Spleen (tissue), 7 donors: ENCODE results near the gene DISC1.

ENCODE experiments used
- POLR2A ChIP-seq, 3 donors: fragments of 450-650 bp; IDR thresholded peaks; one replicate each; pipeline ENCODE4 v1.5.1; 2017; ENCODE audit warnings: antibody characterized with exemption in 3 of 3, mild to moderate bottlenecking in 1 of 3
- TF ChIP-seq, protein P1 (sequence below), 11 experiments: fragments of 200-600 bp in 7 of 11; fragments of 450-650 bp in 4 of 11; sonication (generic) in 4 of 11; IDR thresholded peaks in 8 of 11; conservative IDR thresholded peaks in 3 of 11; 1 replicate in 7 of 11; 2 replicates in 4 of 11; pipeline versions ENCODE4 v1.4.0 to v1.8.0; 2016 to 2021; ENCODE audit warnings: antibody characterized with exemption in 11 of 11, inconsistent platforms in 4 of 11, mild to moderate bottlenecking in 1 of 11
- donor health status: DM: no; HTN: no; CAD: no; lungs with moderate emphysema.
- donor health status: DM: no; HTN: no; CAD: no.
- donor health status: DM: no; HTN: no; CAD: no.

- TF ChIP-seq, protein P1, sequence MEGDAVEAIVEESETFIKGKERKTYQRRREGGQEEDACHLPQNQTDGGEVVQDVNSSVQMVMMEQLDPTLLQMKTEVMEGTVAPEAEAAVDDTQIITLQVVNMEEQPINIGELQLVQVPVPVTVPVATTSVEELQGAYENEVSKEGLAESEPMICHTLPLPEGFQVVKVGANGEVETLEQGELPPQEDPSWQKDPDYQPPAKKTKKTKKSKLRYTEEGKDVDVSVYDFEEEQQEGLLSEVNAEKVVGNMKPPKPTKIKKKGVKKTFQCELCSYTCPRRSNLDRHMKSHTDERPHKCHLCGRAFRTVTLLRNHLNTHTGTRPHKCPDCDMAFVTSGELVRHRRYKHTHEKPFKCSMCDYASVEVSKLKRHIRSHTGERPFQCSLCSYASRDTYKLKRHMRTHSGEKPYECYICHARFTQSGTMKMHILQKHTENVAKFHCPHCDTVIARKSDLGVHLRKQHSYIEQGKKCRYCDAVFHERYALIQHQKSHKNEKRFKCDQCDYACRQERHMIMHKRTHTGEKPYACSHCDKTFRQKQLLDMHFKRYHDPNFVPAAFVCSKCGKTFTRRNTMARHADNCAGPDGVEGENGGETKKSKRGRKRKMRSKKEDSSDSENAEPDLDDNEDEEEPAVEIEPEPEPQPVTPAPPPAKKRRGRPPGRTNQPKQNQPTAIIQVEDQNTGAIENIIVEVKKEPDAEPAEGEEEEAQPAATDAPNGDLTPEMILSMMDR (IDR thresholded peaks at IDR 0.05 in 8 of 11, conservative IDR thresholded peaks at IDR 0.05 in 3 of 11), result no peak
- TF ChIP-seq POLR2A (IDR thresholded peaks at IDR 0.05), result no peak
Measured at GRCh38 chr1:231682779-231683178, 56.2 kb downstream of the DISC1 start.
